Measurements from ENCODE around the gene VAV2. TPM values are rescaled to one million over a fixed set of nuclear protein-coding genes. Genes with fewer than 3 reads are reported as not detected.

Gene VAV2
- total RNA-seq, 8 experiments from 2014 or later = 5.9 to 33.0 (median 14.9) TPM

DNA sequence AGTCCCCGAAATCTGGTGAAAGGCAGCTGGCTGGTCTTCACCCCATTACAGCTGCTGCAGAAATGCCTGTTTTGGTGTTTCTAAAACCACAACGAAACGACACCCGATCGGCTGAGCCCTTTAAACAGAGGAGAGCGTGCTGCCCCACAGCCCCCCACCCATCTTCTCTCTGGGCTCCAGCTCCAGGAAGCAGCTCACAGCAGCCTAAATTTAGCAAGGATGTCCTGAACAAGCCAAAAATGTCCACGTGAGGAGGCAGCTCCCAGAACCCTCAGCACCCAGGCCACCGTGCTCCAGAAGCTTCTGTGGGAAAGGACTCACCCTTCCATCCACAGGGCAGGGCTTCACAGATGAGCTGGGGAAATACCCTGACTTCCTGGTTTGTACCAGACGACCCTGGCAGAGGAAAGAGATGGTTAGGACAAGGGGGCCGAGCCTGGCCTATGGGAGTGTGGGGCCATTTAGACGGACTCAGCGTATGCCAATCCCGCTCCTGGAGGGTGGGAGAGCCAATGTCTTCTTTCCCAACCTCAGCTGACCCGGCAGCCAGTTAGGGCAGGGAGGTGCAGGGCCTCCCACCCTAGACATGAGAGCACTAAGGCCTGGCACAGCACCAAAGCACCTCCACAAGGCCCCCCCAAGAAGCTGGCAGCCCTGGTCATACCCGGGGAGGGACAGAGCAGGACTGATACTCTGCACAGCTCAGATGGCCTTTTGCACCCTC, 214.9 kb downstream of the VAV2 start:
- Histone ChIP-seq H3K27ac (no peak overlapping the region), H3K4me3 (no peak overlapping the region), H3K4me1 (replicated peaks in 1 of 2) (no peaks in the 10 kb centered on the region)
- 60 to 100% (median 92%) methylated on average over 1 to 9 of the region's 15 CpGs; no CpG with 5 or more reads in 3 of the 10 experiments for WGBS, 10 experiments
- in situ Hi-C loops (cut with MboI; ENCODE audit: low pct_unique_long_range_greater_than_20kb in 2 of 9, low sequenced_read_pairs in 9 of 9, unreplicated experiment in 9 of 9) = loop anchor here in 2 of 9 experiments (25.0 kb wide), 1 partner anchor 210 kb away; the partner anchor contains the start of gene VAV2 (in 2 of the 2)
- no peak for ATAC-seq (replicated peaks in 6 of 8)

- ATAC-seq (replicated peaks in 6 of 8) = no peak
- H3K4me1 ChIP-seq (replicated peaks in 1 of 2) = no peaks in the 10 kb centered on the region
- H3K27ac ChIP-seq = no peak overlapping the region
- in situ Hi-C loops (cut with MboI; ENCODE audit: low pct_unique_long_range_greater_than_20kb in 2 of 9, low sequenced_read_pairs in 9 of 9, unreplicated experiment in 9 of 9) = loop anchor here in 2 of 9 experiments (25.0 kb wide), 1 partner anchor 211 kb away; the partner anchor contains the start of gene VAV2 (in 2 of the 2)
- 90 to 100% (median 100%) methylated on average over 1 to 5 of the region's 27 CpGs; no CpG with 5 or more reads in 5 of the 10 experiments for WGBS, 10 experiments
- H3K4me3 ChIP-seq = no peak overlapping the region
Observed at GRCh38 chr9:133775951-133776905, 215.9 kb downstream of the VAV2 start.

- Histone ChIP-seq H3K27ac (no peak overlapping the region), H3K4me1 (replicated peaks in 1 of 2) (no peaks in the 10 kb centered on the region), H3K4me3 (no peak overlapping the region)
- no peak for ATAC-seq (replicated peaks in 6 of 8)
- in situ Hi-C loops (cut with MboI; ENCODE audit: low pct_unique_long_range_greater_than_20kb in 2 of 9, low sequenced_read_pairs in 9 of 9, unreplicated experiment in 9 of 9) = loop anchor here in 2 of 9 experiments (25.0 kb wide), 1 partner anchor 212 kb away; the partner anchor contains the start of gene VAV2 (in 2 of the 2)
- WGBS, 10 experiments = 86 to 100% (median 100%) methylated on average over 1 to 2 of the region's 2 CpGs; no CpG with 5 or more reads in 4 of the 10 experiments
Observed at GRCh38 chr9:133775291-133775690, 216.8 kb downstream of the VAV2 start.

DNA sequence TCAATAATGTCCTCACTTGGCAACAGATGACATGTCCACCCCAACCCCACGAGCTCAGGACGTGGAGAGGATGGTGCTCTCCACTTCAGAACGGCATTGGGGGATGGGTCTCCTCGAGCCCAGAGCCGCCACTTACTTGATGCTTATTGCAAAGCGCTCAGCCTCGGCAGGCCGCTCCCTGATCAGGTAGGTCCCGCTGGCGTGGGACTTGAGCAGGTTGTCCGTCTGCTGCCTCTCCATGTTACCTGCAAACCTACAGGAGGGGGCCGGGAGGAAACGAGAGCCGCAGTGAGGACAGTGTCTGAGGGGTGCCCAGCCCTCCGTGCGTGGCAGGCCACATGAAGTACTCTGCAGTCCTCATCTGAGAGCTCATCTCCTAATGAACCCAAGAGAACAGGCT, 217.3 kb downstream of the VAV2 start:
- Histone ChIP-seq H3K4me3 (no peak overlapping the region), H3K27ac (no peak overlapping the region), H3K4me1 (replicated peaks in 1 of 2) (no peaks in the 10 kb centered on the region)
- no peak for ATAC-seq (replicated peaks in 6 of 8)
- in situ Hi-C loops (cut with MboI; ENCODE audit: low pct_unique_long_range_greater_than_20kb in 2 of 9, low sequenced_read_pairs in 9 of 9, unreplicated experiment in 9 of 9) = loop anchor here in 2 of 9 experiments (25.0 kb wide), 1 partner anchor 213 kb away; the partner anchor contains the start of gene VAV2 (in 2 of the 2)
- WGBS, 10 experiments = 100% methylated on average over 1 to 5 of the region's 16 CpGs; no CpG with 5 or more reads in 7 of the 10 experiments

DNA sequence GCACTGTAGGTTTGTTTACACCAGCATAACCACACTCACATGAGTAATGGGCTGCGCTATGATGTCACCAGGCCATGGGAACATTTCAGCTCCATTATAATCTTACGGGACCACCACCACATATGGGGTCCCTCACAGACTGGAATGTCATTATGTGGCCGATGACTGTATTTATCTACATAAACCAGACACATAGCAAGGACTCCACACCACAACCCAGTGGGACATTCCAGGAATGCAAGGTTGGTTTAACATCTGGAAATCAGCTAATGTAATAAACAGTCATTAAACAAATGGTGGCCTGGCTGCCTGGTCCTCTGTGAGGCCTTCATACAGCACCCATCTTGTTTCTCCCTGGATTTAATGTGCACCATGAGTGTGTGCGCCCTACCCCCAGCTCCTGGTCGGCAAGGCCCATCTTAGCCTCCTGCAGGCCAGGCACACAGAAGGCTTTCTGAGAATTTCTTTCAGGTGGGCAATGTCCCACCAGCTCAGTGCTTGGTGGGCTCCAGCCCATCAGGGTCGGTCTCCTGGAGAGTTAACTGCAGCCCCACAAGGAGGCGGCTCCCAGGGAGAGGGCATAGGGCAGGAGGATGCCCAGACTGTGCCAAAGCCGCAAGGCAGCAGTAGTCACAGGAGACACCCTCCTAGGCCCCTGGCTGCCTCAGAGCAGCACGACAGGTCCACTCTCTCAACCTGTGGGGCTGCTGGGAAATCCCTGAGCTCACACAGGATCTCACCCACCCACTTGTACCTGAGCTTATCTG, 218.1 kb downstream of the VAV2 start:
- WGBS, 10 experiments = 0 to 100% (median 81%) methylated on average over 1 to 3 of the region's 9 CpGs; no CpG with 5 or more reads in 1 of the 10 experiments
- H3K4me1 ChIP-seq (replicated peaks in 1 of 2) = no peaks in the 10 kb centered on the region
- in situ Hi-C loops (cut with MboI; ENCODE audit: low pct_unique_long_range_greater_than_20kb in 2 of 9, low sequenced_read_pairs in 9 of 9, unreplicated experiment in 9 of 9) = no loop called here
- H3K4me3 ChIP-seq = no peak overlapping the region
- no peak for ATAC-seq (replicated peaks in 6 of 8)
- no peak overlapping the region for H3K27ac ChIP-seq

DNA sequence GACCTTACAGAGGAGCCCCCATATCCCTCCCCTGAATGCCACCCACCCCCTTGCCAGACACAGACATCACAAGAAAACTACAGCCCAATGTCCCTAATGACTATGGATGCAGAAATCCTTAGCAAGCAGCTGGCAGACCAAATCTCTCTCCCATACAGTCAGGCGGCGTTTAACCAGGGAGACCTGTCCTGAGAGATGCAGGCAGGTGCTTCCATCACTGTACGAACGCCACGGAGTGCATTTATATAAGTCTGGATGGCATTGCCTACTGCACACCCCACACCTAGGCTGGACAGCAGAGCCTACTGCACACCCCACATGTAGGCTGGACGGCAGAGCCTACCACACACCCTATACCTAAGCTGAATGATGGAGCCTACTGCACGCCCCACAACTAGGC, 219.5 kb downstream of the VAV2 start:
- no peaks in the 10 kb centered on the region for H3K4me1 ChIP-seq (replicated peaks in 1 of 2)
- H3K4me3 ChIP-seq = no peak overlapping the region
- no CpG with 5 or more reads among the region's 7 CpGs for WGBS, 10 experiments
- ATAC-seq (replicated peaks in 6 of 8) = no peak
- in situ Hi-C loops (cut with MboI; ENCODE audit: low pct_unique_long_range_greater_than_20kb in 2 of 9, low sequenced_read_pairs in 9 of 9, unreplicated experiment in 9 of 9) = no loop called here
- H3K27ac ChIP-seq = no peak overlapping the region

- in situ Hi-C loops (cut with MboI; ENCODE audit: low pct_unique_long_range_greater_than_20kb in 2 of 9, low sequenced_read_pairs in 9 of 9, unreplicated experiment in 9 of 9) = no loop called here
- Histone ChIP-seq H3K4me1 (replicated peaks in 1 of 2) (no peaks in the 10 kb centered on the region), H3K27ac (no peak overlapping the region), H3K4me3 (no peak overlapping the region)
- ATAC-seq (replicated peaks in 6 of 8) = no peak
- 77 to 100% (median 86%) methylated on average over 4 to 9 of the region's 26 CpGs; no CpG with 5 or more reads in 6 of the 10 experiments for WGBS, 10 experiments
Observed at GRCh38 chr9:133771486-133772482, 220.3 kb downstream of the VAV2 start.

DNA sequence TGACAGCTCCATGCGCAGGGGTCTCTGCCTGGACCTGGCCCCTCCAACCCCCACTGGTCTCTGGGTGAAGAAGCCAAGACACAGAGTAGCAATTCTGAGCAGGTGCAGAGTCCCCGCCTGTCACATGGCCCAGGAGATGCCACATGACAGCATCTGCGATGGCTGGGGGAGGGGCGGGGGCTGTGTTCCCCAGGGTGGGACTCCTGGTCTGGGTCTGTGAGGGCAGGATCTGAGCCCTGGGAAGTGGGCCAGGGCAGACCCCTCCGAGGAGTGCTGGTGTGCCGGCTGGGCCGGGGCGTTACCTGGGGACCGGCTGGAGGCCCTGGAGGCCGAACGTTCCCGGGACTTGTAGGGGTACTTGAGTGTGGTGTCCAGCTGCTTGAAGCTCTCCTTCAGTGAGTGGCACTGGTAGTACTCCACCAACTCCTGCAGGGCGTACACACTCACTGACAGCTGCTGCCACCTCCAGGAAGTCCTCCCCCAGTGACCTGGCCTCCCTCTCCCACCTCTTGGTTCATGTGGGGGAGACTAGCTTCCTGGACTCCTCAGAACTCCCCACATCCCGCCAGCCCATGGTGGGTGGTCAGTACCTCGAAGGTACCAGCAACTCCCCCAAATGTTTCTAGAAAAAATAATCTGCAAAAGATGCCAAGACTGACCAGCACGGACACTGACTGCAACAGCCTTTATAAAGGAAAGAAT, 221.9 kb downstream of the VAV2 start:
- in situ Hi-C loops (cut with MboI; ENCODE audit: low pct_unique_long_range_greater_than_20kb in 2 of 9, low sequenced_read_pairs in 9 of 9, unreplicated experiment in 9 of 9) = no loop called here
- no peaks in the 10 kb centered on the region for H3K4me1 ChIP-seq (replicated peaks in 1 of 2)
- WGBS, 10 experiments = 33 to 100% (median 90%) methylated on average over 1 to 4 of the region's 16 CpGs; no CpG with 5 or more reads in 4 of the 10 experiments
- peak in 5 of 8 experiments; percentile 8 to 25 (median 20) for ATAC-seq (replicated peaks in 6 of 8)
- H3K27ac ChIP-seq = no peak overlapping the region
- no peak overlapping the region for H3K4me3 ChIP-seq

- H3K4me1 ChIP-seq (replicated peaks in 1 of 2) = no peaks in the 10 kb centered on the region
- WGBS, 10 experiments = 80 to 100% (median 92%) methylated on average over 1 to 5 of the region's 17 CpGs; no CpG with 5 or more reads in 5 of the 10 experiments
- H3K4me3 ChIP-seq = no peak overlapping the region
- no peak overlapping the region for H3K27ac ChIP-seq
- in situ Hi-C loops (cut with MboI; ENCODE audit: low pct_unique_long_range_greater_than_20kb in 2 of 9, low sequenced_read_pairs in 9 of 9, unreplicated experiment in 9 of 9) = no loop called here
- ATAC-seq (replicated peaks in 6 of 8) = peak in 5 of 8 experiments; percentile 13 to 28 (median 26)
Observed at GRCh38 chr9:133769511-133770075, 222.5 kb downstream of the VAV2 start.

GRCh38 chr9:133768859-133769510, 223.1 kb downstream of the VAV2 start:
- in situ Hi-C loops (cut with MboI; ENCODE audit: low pct_unique_long_range_greater_than_20kb in 2 of 9, low sequenced_read_pairs in 9 of 9, unreplicated experiment in 9 of 9) = no loop called here
- ATAC-seq (replicated peaks in 6 of 8) = peak in 4 of 8 experiments; percentile 9 to 30 (median 17)
- Histone ChIP-seq H3K27ac (no peak overlapping the region), H3K4me1 (replicated peaks in 1 of 2) (no peaks in the 10 kb centered on the region), H3K4me3 (no peak overlapping the region)
- WGBS, 10 experiments = 70 to 100% (median 79%) methylated on average over 1 to 4 of the region's 15 CpGs; no CpG with 5 or more reads in 7 of the 10 experiments

Data from motor neuron (in vitro differentiated cells).